ENCODE data around the gene RHOF.
A peak's percentile ranks its signal among the peaks of the same experiment; 100 is the strongest.

The RHOF gene

DNA sequence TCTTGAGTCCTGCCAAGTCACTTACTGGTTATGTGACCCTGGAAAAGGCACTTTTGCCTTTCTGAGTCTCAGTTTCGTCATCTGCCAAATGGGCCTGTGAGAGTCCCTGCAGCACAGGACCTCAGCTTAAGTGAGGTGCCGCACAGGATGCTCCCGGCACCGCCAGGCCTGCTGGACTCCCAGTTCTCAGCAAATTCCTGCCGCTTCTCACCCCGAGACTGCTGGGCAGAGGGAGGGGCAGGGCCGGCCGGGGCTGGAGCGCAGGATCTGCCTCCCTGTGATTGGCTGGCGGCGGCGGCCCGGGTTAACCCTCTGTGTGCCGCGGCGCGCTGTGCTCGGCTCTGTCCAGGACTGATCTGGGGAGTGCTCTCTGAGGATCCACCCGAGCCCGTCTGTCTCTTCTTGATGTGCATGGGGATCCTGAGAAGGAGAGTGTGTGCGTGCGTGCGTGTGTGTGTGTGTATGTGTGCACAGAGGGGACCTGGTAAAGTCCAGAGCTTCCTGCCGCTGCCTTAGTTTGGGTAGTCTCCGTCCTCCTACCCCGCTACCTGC, 18.9 kb upstream of the RHOF start:
- Histone ChIP-seq H3K4me2 (ENCODE audit: low read length) (peak overlapping the region; percentile 84), H3K79me2 (ENCODE audit: control insufficient read depth, low read length) (peaks cover 58% of the 10 kb centered on the region), H3K4me3 (ENCODE audit: low read length) (peak overlapping the region; percentile 78), H3F3A (ENCODE audit: control insufficient read depth, insufficient read depth) (peaks cover 9% of the 10 kb centered on the region), H3K9me2 (replicated peaks; ENCODE audit: control insufficient read depth, low read length) (no peaks in the 10 kb centered on the region), H3K27ac (ENCODE audit: low read depth, low read length) (no peak overlapping the region), H3K9me3 (ENCODE audit: control insufficient read depth, insufficient read depth, low read length) (no peaks in the 10 kb centered on the region), H4K20me1 (ENCODE audit: control insufficient read depth, insufficient read depth, low read depth, low read length) (peaks cover 16% of the 10 kb centered on the region), H3K27me3 (ENCODE audit: control insufficient read depth, low read length) (no peaks in the 10 kb centered on the region), H3K36me3 (ENCODE audit: control insufficient read depth, low read length) (peaks cover 93% of the 10 kb centered on the region), H3K4me1 (ENCODE audit: control insufficient read depth, low read length) (peaks cover 35% of the 10 kb centered on the region)
- TF ChIP-seq, protein P1, sequence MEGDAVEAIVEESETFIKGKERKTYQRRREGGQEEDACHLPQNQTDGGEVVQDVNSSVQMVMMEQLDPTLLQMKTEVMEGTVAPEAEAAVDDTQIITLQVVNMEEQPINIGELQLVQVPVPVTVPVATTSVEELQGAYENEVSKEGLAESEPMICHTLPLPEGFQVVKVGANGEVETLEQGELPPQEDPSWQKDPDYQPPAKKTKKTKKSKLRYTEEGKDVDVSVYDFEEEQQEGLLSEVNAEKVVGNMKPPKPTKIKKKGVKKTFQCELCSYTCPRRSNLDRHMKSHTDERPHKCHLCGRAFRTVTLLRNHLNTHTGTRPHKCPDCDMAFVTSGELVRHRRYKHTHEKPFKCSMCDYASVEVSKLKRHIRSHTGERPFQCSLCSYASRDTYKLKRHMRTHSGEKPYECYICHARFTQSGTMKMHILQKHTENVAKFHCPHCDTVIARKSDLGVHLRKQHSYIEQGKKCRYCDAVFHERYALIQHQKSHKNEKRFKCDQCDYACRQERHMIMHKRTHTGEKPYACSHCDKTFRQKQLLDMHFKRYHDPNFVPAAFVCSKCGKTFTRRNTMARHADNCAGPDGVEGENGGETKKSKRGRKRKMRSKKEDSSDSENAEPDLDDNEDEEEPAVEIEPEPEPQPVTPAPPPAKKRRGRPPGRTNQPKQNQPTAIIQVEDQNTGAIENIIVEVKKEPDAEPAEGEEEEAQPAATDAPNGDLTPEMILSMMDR (IDR thresholded peaks at IDR 0.05; ENCODE audit: low read depth, low read length, poor library complexity, severe bottlenecking): peak; percentile 33
- no peak for TF ChIP-seq EZH2phosphoT487 (IDR thresholded peaks at IDR 0.05; ENCODE audit: borderline replicate concordance, low read length)

DNA sequence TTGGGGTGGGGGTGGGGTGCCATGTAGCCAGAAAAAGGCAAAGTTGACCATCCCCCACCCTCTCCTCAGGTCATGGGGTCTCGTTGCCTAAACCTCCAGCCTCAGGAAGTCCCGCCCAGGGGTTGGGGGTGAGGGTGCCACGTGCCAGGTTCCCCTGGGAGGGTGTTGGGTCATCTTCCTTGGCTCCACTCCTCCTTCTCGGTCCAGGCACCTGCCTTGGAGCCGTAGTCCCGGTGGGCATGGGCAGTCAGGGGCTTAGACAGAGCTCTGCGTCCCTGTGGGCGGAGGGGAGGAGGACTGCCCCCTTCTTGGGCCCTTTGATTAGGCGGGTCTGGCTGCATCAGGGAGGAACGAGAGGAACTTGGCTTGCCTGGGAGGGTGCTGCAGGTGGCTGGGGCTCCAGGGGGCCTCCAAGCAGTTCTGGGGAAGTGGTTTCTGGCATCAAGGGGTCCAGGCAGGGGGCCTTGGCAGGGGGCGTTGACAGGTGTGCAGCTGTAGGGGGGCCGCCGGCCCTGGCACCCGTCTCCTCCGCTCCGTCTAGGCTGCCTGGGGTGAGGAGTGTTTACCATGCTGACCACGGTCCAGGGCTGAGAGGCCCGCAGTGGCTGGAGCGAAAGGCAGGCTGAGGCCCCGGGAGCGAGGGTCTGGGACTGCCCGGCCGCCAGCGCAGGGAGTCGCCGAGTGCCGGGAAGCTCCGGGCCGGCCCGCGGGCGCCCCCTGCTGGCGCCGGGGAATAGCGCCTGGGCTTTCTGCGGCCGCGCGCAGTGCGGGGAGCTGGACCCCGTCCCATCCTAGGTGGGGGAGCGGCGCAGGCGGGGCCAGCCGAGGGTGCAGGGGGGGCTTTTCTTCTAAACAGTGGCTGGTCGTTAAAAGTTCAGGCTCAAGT, 18.2 kb upstream of the RHOF start:
- Histone ChIP-seq H3K4me2 (ENCODE audit: low read length) (peak overlapping the region; percentile 84), H3K27ac (ENCODE audit: low read depth, low read length) (peak overlapping the region; percentile 19; the same call in 1 of the 2 replicates), H3K79me2 (ENCODE audit: control insufficient read depth, low read length) (peaks cover 64% of the 10 kb centered on the region), H3K4me1 (ENCODE audit: control insufficient read depth, low read length) (peaks cover 42% of the 10 kb centered on the region), H3K9me2 (replicated peaks; ENCODE audit: control insufficient read depth, low read length) (no peaks in the 10 kb centered on the region), H3K36me3 (ENCODE audit: control insufficient read depth, low read length) (peaks cover 92% of the 10 kb centered on the region), H3F3A (ENCODE audit: control insufficient read depth, insufficient read depth) (peaks cover 12% of the 10 kb centered on the region), H3K4me3 (ENCODE audit: low read length) (peak overlapping the region; percentile 78), H3K27me3 (ENCODE audit: control insufficient read depth, low read length) (no peaks in the 10 kb centered on the region), H3K9me3 (ENCODE audit: control insufficient read depth, insufficient read depth, low read length) (no peaks in the 10 kb centered on the region), H4K20me1 (ENCODE audit: control insufficient read depth, insufficient read depth, low read depth, low read length) (peaks cover 21% of the 10 kb centered on the region)
- TF ChIP-seq EZH2phosphoT487 (IDR thresholded peaks at IDR 0.05; ENCODE audit: borderline replicate concordance, low read length): no peak
- TF ChIP-seq, protein P1 (IDR thresholded peaks at IDR 0.05; ENCODE audit: low read depth, low read length, poor library complexity, severe bottlenecking): peak; percentile 95

DNA sequence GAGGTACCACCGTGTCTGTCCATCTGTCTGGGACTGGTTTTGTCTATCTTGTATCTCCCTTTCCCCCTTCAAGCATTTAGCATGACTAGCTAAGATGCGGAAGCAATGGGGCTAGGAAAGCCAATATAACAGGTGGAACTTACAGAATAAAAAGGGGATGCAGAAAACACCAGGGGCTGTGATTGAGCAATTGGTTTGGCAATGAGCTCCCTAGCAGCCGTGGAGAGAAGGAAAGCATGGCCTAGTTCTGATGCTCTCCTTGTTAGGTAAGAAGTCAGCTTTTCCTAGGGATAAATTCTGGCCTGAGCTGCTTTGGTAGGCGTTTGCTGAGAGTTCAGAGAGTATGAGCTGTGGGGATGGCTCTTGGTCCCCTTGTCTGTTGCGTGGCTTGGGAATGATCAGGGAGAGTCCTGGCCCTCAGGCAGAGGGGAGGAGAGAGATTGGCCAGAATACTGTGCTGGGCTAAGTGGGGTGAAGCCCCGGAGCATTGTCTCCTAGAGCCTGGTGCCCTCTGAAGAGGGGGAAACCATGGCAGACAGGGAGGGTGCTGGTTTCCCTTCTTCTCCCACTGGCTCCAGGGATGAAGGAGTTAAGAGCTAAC, 17.4 kb upstream of the RHOF start:
- H3K27ac ChIP-seq (ENCODE audit: low read depth, low read length): peak overlapping the region; percentile 19; the same call in 1 of the 2 replicates
- H3K4me2 ChIP-seq (ENCODE audit: low read length): peak overlapping the region; percentile 84
- peaks cover 49% of the 10 kb centered on the region for H3K4me1 ChIP-seq (ENCODE audit: control insufficient read depth, low read length)
- peaks cover 28% of the 10 kb centered on the region for H4K20me1 ChIP-seq (ENCODE audit: control insufficient read depth, insufficient read depth, low read depth, low read length)
- no peaks in the 10 kb centered on the region for H3K27me3 ChIP-seq (ENCODE audit: control insufficient read depth, low read length)
- H3K79me2 ChIP-seq (ENCODE audit: control insufficient read depth, low read length): peaks cover 72% of the 10 kb centered on the region
- H3K9me3 ChIP-seq (ENCODE audit: control insufficient read depth, insufficient read depth, low read length): no peaks in the 10 kb centered on the region
- H3K4me3 ChIP-seq (ENCODE audit: low read length): peak overlapping the region; percentile 78
- TF ChIP-seq EZH2phosphoT487 (IDR thresholded peaks at IDR 0.05; ENCODE audit: borderline replicate concordance, low read length): no peak
- TF ChIP-seq, protein P1 (IDR thresholded peaks at IDR 0.05; ENCODE audit: low read depth, low read length, poor library complexity, severe bottlenecking): no peak
- H3F3A ChIP-seq (ENCODE audit: control insufficient read depth, insufficient read depth): peaks cover 12% of the 10 kb centered on the region
- H3K9me2 ChIP-seq (replicated peaks; ENCODE audit: control insufficient read depth, low read length): no peaks in the 10 kb centered on the region
- peaks cover 92% of the 10 kb centered on the region for H3K36me3 ChIP-seq (ENCODE audit: control insufficient read depth, low read length)
